ENCODE results near the gene THUMPD3. TPM values are rescaled to one million over a fixed set of nuclear protein-coding genes. Genes with fewer than 3 reads are reported as not detected.

Gene THUMPD3
- total and polyA plus RNA-seq, 3 donors from 2014 or later, result 55.0 to 140 (median 76.1) TPM

DNA sequence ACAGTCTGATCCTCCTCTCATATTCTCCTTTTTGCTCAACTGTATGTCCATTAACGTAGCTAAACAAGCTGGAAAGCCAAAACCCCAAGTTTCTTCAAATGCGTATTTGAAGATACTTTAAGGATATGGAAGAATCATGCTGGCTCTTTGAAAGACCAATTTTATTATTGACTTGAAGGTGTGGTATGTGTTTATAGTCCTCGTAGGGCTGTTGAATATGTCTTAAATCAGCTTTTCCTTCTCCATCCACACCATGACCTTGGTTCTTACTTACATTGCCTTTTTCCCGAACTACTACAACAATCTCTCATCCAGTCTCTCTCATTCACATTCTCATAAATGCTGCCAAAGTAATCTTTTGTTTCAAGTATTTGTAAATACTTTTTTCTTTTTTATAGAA, 19.7 kb upstream of the THUMPD3 start:
- Histone ChIP-seq H3K36me3 (ENCODE audit: low read depth, missing control alignments) (no peaks in the 10 kb centered on the region), H3K27me3 (no peaks in the 10 kb centered on the region), H3K4me3 (no peak overlapping the region), H3K27ac (no peak overlapping the region), H3K9me3 (no peaks in the 10 kb centered on the region), H3K4me1 (no peaks in the 10 kb centered on the region)
- no peak for TF ChIP-seq POLR2A (IDR thresholded peaks at IDR 0.05)
- TF ChIP-seq, protein P1, sequence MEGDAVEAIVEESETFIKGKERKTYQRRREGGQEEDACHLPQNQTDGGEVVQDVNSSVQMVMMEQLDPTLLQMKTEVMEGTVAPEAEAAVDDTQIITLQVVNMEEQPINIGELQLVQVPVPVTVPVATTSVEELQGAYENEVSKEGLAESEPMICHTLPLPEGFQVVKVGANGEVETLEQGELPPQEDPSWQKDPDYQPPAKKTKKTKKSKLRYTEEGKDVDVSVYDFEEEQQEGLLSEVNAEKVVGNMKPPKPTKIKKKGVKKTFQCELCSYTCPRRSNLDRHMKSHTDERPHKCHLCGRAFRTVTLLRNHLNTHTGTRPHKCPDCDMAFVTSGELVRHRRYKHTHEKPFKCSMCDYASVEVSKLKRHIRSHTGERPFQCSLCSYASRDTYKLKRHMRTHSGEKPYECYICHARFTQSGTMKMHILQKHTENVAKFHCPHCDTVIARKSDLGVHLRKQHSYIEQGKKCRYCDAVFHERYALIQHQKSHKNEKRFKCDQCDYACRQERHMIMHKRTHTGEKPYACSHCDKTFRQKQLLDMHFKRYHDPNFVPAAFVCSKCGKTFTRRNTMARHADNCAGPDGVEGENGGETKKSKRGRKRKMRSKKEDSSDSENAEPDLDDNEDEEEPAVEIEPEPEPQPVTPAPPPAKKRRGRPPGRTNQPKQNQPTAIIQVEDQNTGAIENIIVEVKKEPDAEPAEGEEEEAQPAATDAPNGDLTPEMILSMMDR (IDR thresholded peaks at IDR 0.05), result no peak
- intact Hi-C loops (cut with DNase I; ENCODE audit: low total_unique reads), result no loop called here
- WGBS, 2 donors, result 78% methylated on average over 4 of the region's 4 CpGs
- no peak for DNase-seq

DNA sequence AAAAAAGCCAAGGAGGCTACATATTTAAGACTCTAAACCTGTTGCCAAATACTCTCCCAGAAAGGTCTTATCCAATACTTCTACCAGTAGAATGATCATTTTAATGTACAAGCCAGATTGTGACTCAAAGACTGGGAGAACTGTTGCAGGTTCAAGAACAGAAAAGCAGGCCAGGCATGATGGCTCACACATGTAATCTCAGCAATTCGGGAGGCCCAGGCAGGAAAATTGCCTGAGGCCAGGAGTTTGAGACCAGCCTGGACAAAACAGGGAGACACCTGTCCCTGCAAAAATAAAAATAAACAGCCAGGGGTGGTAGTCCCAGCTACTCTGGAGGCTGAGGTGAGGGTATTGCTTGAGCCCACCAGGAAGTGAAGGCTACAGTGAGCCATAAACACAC, 17.8 kb upstream of the THUMPD3 start:
- 38 to 93% methylated on average over 1 of the region's 1 CpG for WGBS, 2 donors
- TF ChIP-seq POLR2A (IDR thresholded peaks at IDR 0.05), result no peak
- TF ChIP-seq, protein P1 (IDR thresholded peaks at IDR 0.05), result no peak
- Histone ChIP-seq H3K9me3 (no peaks in the 10 kb centered on the region), H3K27me3 (no peaks in the 10 kb centered on the region), H3K27ac (no peak overlapping the region), H3K36me3 (ENCODE audit: low read depth, missing control alignments) (no peaks in the 10 kb centered on the region), H3K4me1 (no peaks in the 10 kb centered on the region), H3K4me3 (no peak overlapping the region)
- intact Hi-C loops (cut with DNase I; ENCODE audit: low total_unique reads), result no loop called here
- DNase-seq, result no peak

DNA sequence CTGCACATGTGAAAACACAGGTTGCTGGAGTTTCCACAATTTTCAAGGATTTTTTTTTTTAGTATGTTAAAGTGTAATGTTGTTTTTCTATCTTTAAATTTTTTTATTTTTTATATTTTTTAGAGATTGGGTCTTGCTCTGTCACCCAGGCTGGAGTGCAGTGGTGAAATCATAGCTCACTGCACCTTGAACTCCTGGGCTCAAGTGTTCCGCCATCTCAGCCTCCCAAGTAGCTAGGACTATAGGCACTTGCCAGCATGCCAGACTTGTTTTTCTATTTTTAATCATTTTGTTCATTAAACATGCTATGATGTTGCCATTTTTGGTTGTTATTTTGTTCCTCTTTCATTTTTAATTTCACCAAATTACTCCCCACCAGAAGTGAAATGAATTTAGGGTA, 16.7 kb upstream of the THUMPD3 start:
- H3K27me3 ChIP-seq, result no peaks in the 10 kb centered on the region
- no peaks in the 10 kb centered on the region for H3K36me3 ChIP-seq (ENCODE audit: low read depth, missing control alignments)
- no peaks in the 10 kb centered on the region for H3K4me1 ChIP-seq
- no peak for DNase-seq
- no peak overlapping the region for H3K4me3 ChIP-seq
- intact Hi-C loops (cut with DNase I; ENCODE audit: low total_unique reads), result no loop called here
- no peaks in the 10 kb centered on the region for H3K9me3 ChIP-seq
- no peak overlapping the region for H3K27ac ChIP-seq
- no peak for TF ChIP-seq POLR2A (IDR thresholded peaks at IDR 0.05)
- TF ChIP-seq, protein P1 (IDR thresholded peaks at IDR 0.05), result no peak
- 83 to 91% methylated on average over 1 of the region's 1 CpG for WGBS, 2 donors

DNA sequence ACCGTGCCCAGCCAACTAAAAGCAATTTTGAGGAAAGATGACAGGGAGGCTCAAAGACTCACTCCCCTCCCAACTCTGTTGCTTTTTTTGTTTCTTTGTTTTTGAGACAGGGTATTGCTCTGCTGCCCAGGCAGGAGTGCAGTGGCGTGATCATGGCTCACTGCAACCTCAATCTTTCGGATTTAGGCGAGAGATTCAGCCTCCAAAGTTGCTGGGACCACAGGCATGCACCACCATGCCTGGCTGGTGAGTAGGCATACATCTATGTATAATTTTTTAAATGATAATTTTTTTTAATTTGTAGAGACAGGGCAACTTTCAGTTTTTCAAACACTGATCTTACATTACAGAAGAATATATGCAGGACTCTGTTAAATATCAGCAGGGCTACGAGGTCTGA, 15.8 kb upstream of the THUMPD3 start:
- Histone ChIP-seq H3K4me1 (no peaks in the 10 kb centered on the region), H3K27me3 (no peaks in the 10 kb centered on the region), H3K27ac (no peak overlapping the region), H3K9me3 (no peaks in the 10 kb centered on the region), H3K4me3 (no peak overlapping the region), H3K36me3 (ENCODE audit: low read depth, missing control alignments) (no peaks in the 10 kb centered on the region)
- TF ChIP-seq POLR2A (IDR thresholded peaks at IDR 0.05), result no peak
- TF ChIP-seq, protein P1 (IDR thresholded peaks at IDR 0.05), result no peak
- no peak for DNase-seq
- 93 to 94% methylated on average over 5 of the region's 5 CpGs for WGBS, 2 donors
- intact Hi-C loops (cut with DNase I; ENCODE audit: low total_unique reads), result no loop called here

DNA sequence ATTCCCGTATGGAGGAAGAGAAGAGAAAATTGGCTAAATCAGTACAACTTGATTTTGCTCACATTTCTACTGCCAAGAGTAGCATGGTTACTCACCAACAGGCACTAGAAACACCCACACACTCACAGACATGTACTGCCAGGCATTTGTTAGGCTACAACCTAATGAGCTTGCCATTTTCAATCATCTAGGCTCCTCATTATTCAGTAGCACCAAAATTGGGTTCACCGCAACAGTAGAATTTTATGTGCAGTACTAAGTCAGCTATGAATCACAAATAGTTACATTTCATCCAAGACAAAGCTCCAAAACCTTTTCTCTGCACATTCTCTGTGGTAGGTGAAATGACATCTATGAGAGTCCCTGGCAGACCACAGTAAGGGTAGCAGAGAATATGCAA, 15.0 kb upstream of the THUMPD3 start:
- WGBS, 2 donors, result 47 to 80% methylated on average over 2 of the region's 2 CpGs
- Histone ChIP-seq H3K4me3 (no peak overlapping the region), H3K27ac (no peak overlapping the region), H3K9me3 (no peaks in the 10 kb centered on the region), H3K27me3 (no peaks in the 10 kb centered on the region), H3K4me1 (no peaks in the 10 kb centered on the region), H3K36me3 (ENCODE audit: low read depth, missing control alignments) (no peaks in the 10 kb centered on the region)
- DNase-seq, result no peak
- TF ChIP-seq POLR2A (IDR thresholded peaks at IDR 0.05), result no peak
- TF ChIP-seq, protein P1 (IDR thresholded peaks at IDR 0.05), result no peak
- intact Hi-C loops (cut with DNase I; ENCODE audit: low total_unique reads), result no loop called here
